Hair follicle dermal papilla cell (primary cell): ENCODE results near the gene MRGPRX1. TPM values are rescaled to one million over a fixed set of nuclear protein-coding genes. Genes with fewer than 3 reads are reported as not detected.

Experiments
- total RNA-seq: library from RNA; depleted of rRNA; stranded (reverse); fragments of >200 nt; gene quantifications from 2 replicates; pipeline ENCODE4 v1.2.3, GENCODE V29; 2012

The MRGPRX1 gene
- total RNA-seq: not detected in 2 replicates

DNA sequence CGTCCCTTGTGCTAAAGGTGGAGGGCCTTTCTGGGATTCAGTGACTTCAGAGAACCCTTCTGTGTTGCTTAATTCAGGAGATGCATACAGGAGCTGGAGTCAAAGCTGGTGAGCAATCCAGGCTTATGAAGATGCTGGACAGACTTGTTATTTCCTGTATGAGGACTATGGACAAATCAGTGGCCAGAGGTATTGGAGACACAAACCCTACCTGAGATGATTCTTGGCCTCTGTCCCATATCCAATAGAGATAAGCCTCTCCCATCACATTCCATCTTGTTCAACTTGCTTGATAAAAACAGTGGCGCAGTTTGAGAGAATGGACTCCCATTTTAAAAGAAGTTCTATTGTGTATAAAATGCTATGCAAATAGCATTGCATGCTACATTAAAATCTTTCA is at the start of gene MRGPRX1:
Gene MRGPRX1, minus strand, starts transcription at position 101 of the 400 bp plus-strand sequence. CDS start 4,630 bp downstream, outside the sequence.

Other genes starting within 250 kb of the MRGPRX1 start
- 1.5 and 1.9 TPM in 2 replicates for gene TMEM86A, start 240.6 kb downstream of the MRGPRX1 start, total RNA-seq
- gene IGSF22, start 213.2 kb downstream of the MRGPRX1 start, total RNA-seq: under 0.01 TPM in 1 of 2 replicates, not detected in the other
- gene PTPN5, start 147.6 kb downstream of the MRGPRX1 start, total RNA-seq: 0.32 TPM in 1 of 2 replicates, not detected in the other
- not detected in 2 replicates for gene MRGPRX2, start 121.3 kb upstream of the MRGPRX1 start, total RNA-seq
- 21.6 and 24.0 TPM in 2 replicates for gene ZDHHC13, start 177.8 kb upstream of the MRGPRX1 start, total RNA-seq